ENCODE data around the gene FCER2.

Gene FCER2

DNA sequence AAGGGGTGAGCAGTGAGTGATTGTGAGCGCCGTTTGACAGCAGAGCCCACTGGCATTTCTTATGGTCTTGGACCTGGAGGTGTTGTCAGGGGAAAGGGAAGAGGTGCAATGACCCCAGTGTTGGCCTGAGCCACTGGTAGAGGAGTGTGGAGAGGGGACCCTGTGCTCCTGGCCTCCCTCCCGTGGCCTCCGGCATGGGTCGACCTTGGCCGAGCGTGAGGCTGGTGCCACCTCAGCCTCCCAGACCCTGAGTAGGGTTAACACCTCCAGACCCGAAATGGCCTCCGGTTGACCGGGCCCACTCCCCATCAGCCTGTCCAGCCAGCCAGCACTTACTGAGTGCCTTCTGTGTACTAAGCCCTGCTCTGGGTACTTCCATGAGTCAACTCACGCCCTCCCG lies 14.8 kb downstream of the FCER2 start:
- DNase-seq (ENCODE audit: low spot score), result no peak
- in situ Hi-C loops (cut with MboI; ENCODE audit: low pct_unique_long_range_greater_than_20kb, low sequenced_read_pairs, unreplicated experiment), result no loop called here
- TF ChIP-seq CTCF (IDR thresholded peaks at IDR 0.05; ENCODE audit: extremely low read depth, insufficient read depth, missing control alignments), result no peak

- TF ChIP-seq CTCF (IDR thresholded peaks at IDR 0.05; ENCODE audit: extremely low read depth, insufficient read depth, missing control alignments), result no peak
- DNase-seq (ENCODE audit: low spot score), result no peak
Measured at GRCh38 chr19:7685546-7686445, 16.1 kb downstream of the FCER2 start.

DNA sequence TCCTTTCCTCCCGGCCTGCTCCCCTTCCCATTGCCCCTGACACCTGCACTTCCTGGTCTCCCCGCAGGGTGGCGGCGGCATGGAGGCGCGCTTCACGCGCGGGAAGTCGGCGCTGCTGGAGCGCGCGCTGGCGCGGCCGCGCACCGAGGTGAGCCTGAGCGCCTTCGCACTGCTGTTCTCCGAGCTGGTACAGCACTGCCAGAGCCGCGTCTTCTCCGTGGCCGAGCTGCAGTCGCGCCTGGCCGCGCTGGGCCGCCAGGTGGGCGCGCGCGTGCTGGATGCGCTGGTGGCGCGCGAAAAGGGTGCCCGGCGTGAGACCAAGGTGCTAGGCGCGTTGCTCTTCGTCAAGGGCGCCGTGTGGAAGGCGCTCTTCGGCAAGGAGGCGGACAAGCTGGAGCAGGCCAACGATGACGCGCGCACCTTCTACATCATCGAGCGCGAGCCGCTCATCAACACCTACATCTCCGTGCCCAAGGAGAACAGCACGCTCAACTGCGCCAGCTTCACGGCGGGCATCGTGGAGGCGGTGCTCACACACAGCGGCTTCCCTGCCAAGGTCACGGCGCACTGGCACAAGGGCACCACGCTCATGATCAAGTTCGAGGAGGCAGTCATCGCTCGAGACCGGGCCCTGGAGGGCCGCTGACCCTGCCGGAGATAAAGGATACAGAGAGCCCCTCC lies 19.6 kb downstream of the FCER2 start:
- in situ Hi-C loops (cut with MboI; ENCODE audit: low pct_unique_long_range_greater_than_20kb, low sequenced_read_pairs, unreplicated experiment), result no loop called here

More at GRCh38 chr19:7685546-7686445, 16.1 kb downstream of the FCER2 start:
- in situ Hi-C loops (cut with MboI; ENCODE audit: low pct_unique_long_range_greater_than_20kb, low sequenced_read_pairs, unreplicated experiment), result no loop called here

DNA sequence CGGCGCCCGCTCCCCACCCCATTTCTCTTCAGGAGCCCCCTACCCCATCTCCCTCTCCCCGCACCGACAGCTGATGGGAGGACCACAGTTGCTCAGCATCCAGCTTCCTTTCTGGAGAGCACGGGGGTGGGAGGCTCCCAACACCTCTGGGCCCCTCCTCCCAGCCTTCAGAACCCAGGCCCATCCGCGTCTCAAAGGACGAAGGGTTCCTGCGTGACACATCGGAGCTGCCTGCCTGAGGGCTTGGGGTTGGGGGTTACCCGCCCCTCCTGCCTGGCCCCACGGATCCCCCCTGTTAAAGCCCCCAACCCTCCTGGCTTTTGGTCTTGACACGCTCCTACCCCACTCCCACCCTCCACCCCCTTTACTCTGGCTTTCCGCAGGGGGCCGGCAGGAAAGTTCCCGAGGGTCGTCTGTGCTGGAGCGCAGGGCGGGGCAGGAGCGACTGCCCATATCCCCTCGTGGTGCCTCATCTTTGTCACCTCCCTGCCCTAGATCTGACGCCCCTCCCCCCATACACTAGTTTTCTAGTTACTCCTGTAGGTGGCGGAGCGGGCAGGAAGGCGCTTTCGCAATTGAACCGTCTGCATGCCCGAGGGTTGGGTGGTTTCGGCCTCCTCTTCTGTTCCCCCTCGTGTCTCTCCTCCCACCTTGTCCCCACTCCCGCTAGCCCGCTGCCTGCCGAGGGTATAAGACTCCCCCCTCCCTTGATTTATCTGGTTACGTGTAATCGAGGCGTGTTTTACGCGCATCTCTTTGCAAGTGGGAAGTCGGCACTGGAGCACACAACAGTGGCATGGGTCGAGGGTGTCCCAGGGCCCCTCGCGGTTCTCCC lies 20.4 kb downstream of the FCER2 start:
- in situ Hi-C loops (cut with MboI; ENCODE audit: low pct_unique_long_range_greater_than_20kb, low sequenced_read_pairs, unreplicated experiment), result no loop called here
- peak; percentile 92 for DNase-seq (ENCODE audit: low spot score)
- peak; percentile 77 for TF ChIP-seq CTCF (IDR thresholded peaks at IDR 0.05; ENCODE audit: extremely low read depth, insufficient read depth, missing control alignments)

More for the DNA sequence above, 19.6 kb downstream of the FCER2 start:
- DNase-seq (ENCODE audit: low spot score), result no peak
- TF ChIP-seq CTCF (IDR thresholded peaks at IDR 0.05; ENCODE audit: extremely low read depth, insufficient read depth, missing control alignments), result peak; percentile 32

GRCh38 chr19:7680606-7681339 lies 21.2 kb downstream of the FCER2 start, which contains the start of gene TRAPPC5:
Gene TRAPPC5, plus strand, starts transcription at chr19:7680833. Its CDS starts 1,421 bp downstream, at chr19:7682254.
- TF ChIP-seq CTCF (IDR thresholded peaks at IDR 0.05; ENCODE audit: extremely low read depth, insufficient read depth, missing control alignments), result peak; percentile 99
- DNase-seq (ENCODE audit: low spot score), result peak; percentile 94
- in situ Hi-C loops (cut with MboI; ENCODE audit: low pct_unique_long_range_greater_than_20kb, low sequenced_read_pairs, unreplicated experiment), result no loop called here

Data from GM13977 (cell line).